CD14-positive monocyte (primary cell): ENCODE measurements around the gene POR. TPM values are rescaled to one million over a fixed set of nuclear protein-coding genes. Genes with fewer than 3 reads are reported as not detected.
A peak's percentile ranks its signal among the peaks of the same experiment; 100 is the strongest.

Experiments
- DNase-seq, 3 donors: peaks; one replicate each; pipeline ENCODE4 v3.0.0-alpha.2; 2011 to 2022
- H2AFZ ChIP-seq: 2 replicates; pipeline ENCODE4 v1.6.0; 2012; ENCODE audit warnings: mild to moderate bottlenecking, low read depth, low read length, inconsistent platforms; ENCODE audit not compliant: insufficient read depth, poor library complexity, severe bottlenecking
- H3K27ac ChIP-seq, 2 donors: 1 replicate in 1 of 2; 2 replicates in 1 of 2; pipeline ENCODE4 v1.5.1; 2012 to 2013; ENCODE audit warnings: low read length in 2 of 2, control low read depth in 1 of 2, inconsistent platforms in 1 of 2, low read depth in 1 of 2, mild to moderate bottlenecking in 1 of 2
- H3K27me3 ChIP-seq, 2 donors: one replicate each; pipeline versions ENCODE4 v1.6.0 to v1.6.1; 2011 to 2013; ENCODE audit warnings: low read length in 2 of 2; ENCODE audit not compliant: control insufficient read depth in 2 of 2, insufficient read depth in 2 of 2
- H3K36me3 ChIP-seq, 2 donors: replicated peaks in 1 of 2; 1 replicate in 1 of 2; 2 replicates in 1 of 2; pipeline versions ENCODE4 v1.5.1 to v1.6.1; 2012 to 2013; ENCODE audit warnings: low read length in 2 of 2, control low read depth in 1 of 2, inconsistent platforms in 1 of 2, mild to moderate bottlenecking in 1 of 2; ENCODE audit not compliant: insufficient read depth in 2 of 2, control insufficient read depth in 1 of 2
- H3K4me1 ChIP-seq, 2 donors: 1 replicate in 1 of 2; 2 replicates in 1 of 2; pipeline versions ENCODE4 v1.5.1 to v1.6.1; 2012 to 2013; ENCODE audit warnings: low read length in 2 of 2, control low read depth in 1 of 2, inconsistent platforms in 1 of 2, mild to moderate bottlenecking in 1 of 2, moderate library complexity in 1 of 2; ENCODE audit not compliant: insufficient read depth in 2 of 2, control insufficient read depth in 1 of 2
- H3K4me2 ChIP-seq: replicated peaks from 2 replicates; pipeline ENCODE3; 2012; ENCODE audit warnings: low read length, moderate library complexity, mild to moderate bottlenecking; ENCODE audit not compliant: poor library complexity, severe bottlenecking; ENCODE audit errors: extremely low read depth
- H3K4me3 ChIP-seq, 3 experiments: fragments of 200-600 bp in 1 of 3; sonication (generic) in 1 of 3; replicated peaks in 1 of 3; 1 replicate in 2 of 3; 2 replicates in 1 of 3; pipeline ENCODE4 v1.5.1; 2011 to 2013; ENCODE audit warnings: low read length in 3 of 3, mild to moderate bottlenecking in 3 of 3, control low read depth in 2 of 3, low read depth in 2 of 3, inconsistent platforms in 1 of 3, moderate library complexity in 1 of 3
- H3K79me2 ChIP-seq: 2 replicates; pipeline ENCODE4 v1.6.0; 2012; ENCODE audit warnings: mild to moderate bottlenecking, control low read depth, inconsistent platforms, low read length, moderate library complexity; ENCODE audit not compliant: insufficient read depth
- H3K9ac ChIP-seq: 2 replicates; pipeline ENCODE4 v1.6.0; 2017; ENCODE audit warnings: low read length, mild to moderate bottlenecking; ENCODE audit not compliant: insufficient read depth, poor library complexity, severe bottlenecking
- H3K9me3 ChIP-seq, 2 donors: replicated peaks in 1 of 2; 1 replicate in 1 of 2; 2 replicates in 1 of 2; pipeline versions ENCODE4 v1.5.1 to v1.6.1; 2012 to 2013; ENCODE audit warnings: low read length in 2 of 2, control low read depth in 1 of 2; ENCODE audit not compliant: control insufficient read depth in 1 of 2, insufficient read depth in 1 of 2
- H4K20me1 ChIP-seq: 2 replicates; pipeline ENCODE4 v1.6.0; 2012; ENCODE audit warnings: mild to moderate bottlenecking, low read length, control low read depth, moderate library complexity; ENCODE audit not compliant: insufficient read depth
- H3K27ac Mint-ChIP-seq, 7 donors: one replicate each; pipeline ENCODE4 v1.8.0; 2020; ENCODE audit warnings: mild to moderate bottlenecking in 7 of 7, mixed read lengths in 7 of 7, moderate library complexity in 6 of 7, inconsistent platforms in 2 of 7
- H3K27me3 Mint-ChIP-seq, 3 donors: one replicate each; pipeline ENCODE4 v1.8.0; 2021 to 2022; ENCODE audit warnings: low read depth in 3 of 3, mild to moderate bottlenecking in 3 of 3, mixed read lengths in 3 of 3, moderate library complexity in 3 of 3, inconsistent platforms in 1 of 3
- H3K36me3 Mint-ChIP-seq, 2 donors: one replicate each; pipeline ENCODE4 v1.8.0; 2020; ENCODE audit warnings: mixed read lengths in 2 of 2, inconsistent platforms in 1 of 2, mild to moderate bottlenecking in 1 of 2
- H3K4me1 Mint-ChIP-seq: one replicate; pipeline ENCODE4 v1.8.0; 2020; ENCODE audit warnings: mild to moderate bottlenecking, mixed read lengths
- H3K4me3 Mint-ChIP-seq, 2 donors: one replicate each; pipeline ENCODE4 v1.8.0; 2020; ENCODE audit warnings: mild to moderate bottlenecking in 2 of 2, mixed read lengths in 2 of 2, moderate library complexity in 1 of 2
- H3K9me3 Mint-ChIP-seq, 7 donors: one replicate each; pipeline ENCODE4 v1.8.0; 2020 to 2022; ENCODE audit warnings: mixed read lengths in 7 of 7, mild to moderate bottlenecking in 6 of 7, moderate library complexity in 6 of 7, inconsistent platforms in 2 of 7
- WGBS: methylation state at CpG from one replicate; pipeline ENCODE4 v1.1.5; 2013; ENCODE audit warnings: missing lambda C conversion rate; ENCODE audit not compliant: insufficient coverage; 5-methylcytosine and 5-hydroxymethylcytosine counted together
- intact Hi-C, 2 donors: fragments of 100-400 bp; cut with micrococcal nuclease; formaldehyde crosslinking; loops; one replicate each; pipeline versions ENCODE4 v1.15.0 to v1.15.1; 2023
- polyA plus RNA-seq, 3 donors: library from polyadenylated mRNA; depleted of rRNA in 1 of 3; unstranded in 2 of 3; stranded (reverse) in 1 of 3; fragments of 300-500 nt in 2 of 3; fragments of >200 nt in 1 of 3; fragmentation: Illumina TruSeq in 2 of 3; gene quantifications; 1 replicate in 2 of 3; 2 replicates in 1 of 3; pipeline ENCODE4 v1.2.3, GENCODE V29; 2012 to 2021
- TF ChIP-seq, protein P1 (sequence below): fragments of 200-600 bp; IDR thresholded peaks from one replicate; pipeline ENCODE4 v1.8.0; 2022; ENCODE audit warnings: antibody characterized with exemption, mild to moderate bottlenecking

Gene POR
- polyA plus RNA-seq, 3 donors = 90.5 to 102 (median 98.1) TPM

DNA sequence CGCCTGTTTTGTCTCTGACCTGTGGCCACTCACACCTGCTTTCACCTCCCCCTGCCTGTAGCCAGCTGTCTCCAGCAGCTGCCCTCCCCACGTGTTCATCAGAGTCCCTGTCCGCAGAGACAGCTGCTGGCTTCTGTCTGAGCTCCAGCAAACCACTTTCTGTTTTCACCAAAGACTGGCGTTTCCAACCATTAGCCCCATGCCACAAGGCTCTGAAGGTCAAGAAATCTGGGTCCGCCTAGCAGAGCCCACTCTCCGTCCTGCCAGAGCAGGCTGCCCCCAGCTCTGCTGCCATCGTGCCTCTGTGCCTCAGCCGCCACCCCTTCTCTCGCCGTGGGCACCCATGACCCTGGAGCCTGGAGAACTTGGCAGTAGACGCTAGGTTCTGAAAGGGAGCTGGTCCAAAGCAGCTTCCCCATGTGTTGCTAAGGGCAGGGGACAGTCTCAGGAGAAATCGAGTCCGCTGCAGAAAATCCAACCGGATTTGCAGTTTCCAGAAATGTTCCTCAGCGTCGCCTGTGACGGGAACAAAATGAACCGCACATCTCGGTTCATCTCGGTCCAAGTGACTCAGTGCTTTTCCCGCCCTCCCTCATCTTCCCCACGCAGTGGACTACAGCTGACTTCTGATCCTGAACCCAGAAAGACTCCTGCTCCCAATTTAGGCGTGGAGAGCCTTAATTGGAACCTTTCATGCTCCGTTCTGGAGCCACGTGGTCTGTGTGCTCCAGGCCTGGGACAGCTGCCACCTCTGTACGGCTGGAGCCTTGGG is 51.4 kb downstream of the POR start:
- H3K9me3 ChIP-seq = no peaks in the 10 kb centered on the region
- peaks cover 19 to 20% of the 10 kb centered on the region in 2 donors for H3K4me1 ChIP-seq
- peaks cover 21 to 55% of the 10 kb centered on the region in 2 donors for H3K36me3 ChIP-seq
- peaks cover 0 to 4% (median 0%) of the 10 kb centered on the region in 3 donors for H3K27me3 Mint-ChIP-seq
- no peak overlapping the region for H3K4me3 ChIP-seq
- H3K27ac Mint-ChIP-seq = peak overlapping the region in 3 of 7 donors; percentile 27 to 46 (median 33)
- H3K79me2 ChIP-seq = no peaks in the 10 kb centered on the region
- peaks cover 56% of the 10 kb centered on the region for H4K20me1 ChIP-seq
- peaks cover 30% of the 10 kb centered on the region for H3K4me1 Mint-ChIP-seq
- 90% methylated on average over 23 of the region's 26 CpGs for WGBS
- H3K4me3 Mint-ChIP-seq = no peak overlapping the region
- TF ChIP-seq, protein P1, sequence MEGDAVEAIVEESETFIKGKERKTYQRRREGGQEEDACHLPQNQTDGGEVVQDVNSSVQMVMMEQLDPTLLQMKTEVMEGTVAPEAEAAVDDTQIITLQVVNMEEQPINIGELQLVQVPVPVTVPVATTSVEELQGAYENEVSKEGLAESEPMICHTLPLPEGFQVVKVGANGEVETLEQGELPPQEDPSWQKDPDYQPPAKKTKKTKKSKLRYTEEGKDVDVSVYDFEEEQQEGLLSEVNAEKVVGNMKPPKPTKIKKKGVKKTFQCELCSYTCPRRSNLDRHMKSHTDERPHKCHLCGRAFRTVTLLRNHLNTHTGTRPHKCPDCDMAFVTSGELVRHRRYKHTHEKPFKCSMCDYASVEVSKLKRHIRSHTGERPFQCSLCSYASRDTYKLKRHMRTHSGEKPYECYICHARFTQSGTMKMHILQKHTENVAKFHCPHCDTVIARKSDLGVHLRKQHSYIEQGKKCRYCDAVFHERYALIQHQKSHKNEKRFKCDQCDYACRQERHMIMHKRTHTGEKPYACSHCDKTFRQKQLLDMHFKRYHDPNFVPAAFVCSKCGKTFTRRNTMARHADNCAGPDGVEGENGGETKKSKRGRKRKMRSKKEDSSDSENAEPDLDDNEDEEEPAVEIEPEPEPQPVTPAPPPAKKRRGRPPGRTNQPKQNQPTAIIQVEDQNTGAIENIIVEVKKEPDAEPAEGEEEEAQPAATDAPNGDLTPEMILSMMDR = no peak
- H3K27ac ChIP-seq = no peak overlapping the region
- intact Hi-C loops = no loop called here
- no peak overlapping the region for H3K9ac ChIP-seq
- H3K9me3 Mint-ChIP-seq = peaks cover 0 to 1% (median 0%) of the 10 kb centered on the region in 7 donors
- no peak overlapping the region for H2AFZ ChIP-seq
- no peak for DNase-seq
- H3K36me3 Mint-ChIP-seq = peaks cover 57 to 74% of the 10 kb centered on the region in 2 donors
- H3K27me3 ChIP-seq = no peaks in the 10 kb centered on the region
- no peak overlapping the region for H3K4me2 ChIP-seq

DNA sequence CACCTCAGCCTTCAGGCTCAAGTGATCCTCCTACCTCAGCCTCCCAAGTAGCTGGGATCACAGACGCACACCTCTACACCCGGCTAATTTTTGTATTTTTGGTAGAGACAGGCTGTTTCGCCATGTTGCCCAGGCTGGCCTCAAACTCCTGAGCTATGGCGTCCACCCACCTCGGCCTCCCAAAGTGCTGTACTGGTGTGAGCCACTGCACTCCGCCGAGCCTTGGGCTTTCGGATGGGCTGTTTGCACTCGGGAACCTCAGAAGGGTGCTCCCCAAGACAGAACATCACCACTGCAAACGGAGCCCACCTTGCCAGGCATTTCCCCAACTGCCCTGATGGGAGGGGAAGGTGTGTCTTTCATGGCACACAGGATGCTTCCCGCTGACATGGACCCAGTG is 52.1 kb downstream of the POR start:
- Histone ChIP-seq H3K27me3 (no peaks in the 10 kb centered on the region), H3K4me1 (peaks cover 26 to 27% of the 10 kb centered on the region in 2 donors), H3K27ac (peak overlapping the region in 1 of 2 donors; percentile 36), H3K79me2 (no peaks in the 10 kb centered on the region), H3K4me3 (peak overlapping the region in 1 of 3 experiments; percentile 61), H2AFZ (no peak overlapping the region), H3K36me3 (peaks cover 16 to 49% of the 10 kb centered on the region in 2 donors), H3K9ac (no peak overlapping the region), H3K4me2 (peak overlapping the region; percentile 72), H4K20me1 (peaks cover 63% of the 10 kb centered on the region), H3K9me3 (no peaks in the 10 kb centered on the region)
- Mint-ChIP-seq H3K27ac (peak overlapping the region in 4 of 7 donors; percentile 27 to 61 (median 49)), H3K4me1 (peaks cover 37% of the 10 kb centered on the region), H3K27me3 (peaks cover 0 to 4% (median 2%) of the 10 kb centered on the region in 3 donors), H3K36me3 (peaks cover 51 to 67% of the 10 kb centered on the region in 2 donors), H3K4me3 (peak overlapping the region in 1 of 2 donors; percentile 77), H3K9me3 (peaks cover 0 to 1% (median 0%) of the 10 kb centered on the region in 7 donors)
- DNase-seq = no peak
- TF ChIP-seq, protein P1 = no peak
- WGBS = 93% methylated on average over 7 of the region's 11 CpGs
- intact Hi-C loops = no loop called here
